ENCODE results near the gene ALG2. TPM values are rescaled to one million over a fixed set of nuclear protein-coding genes. Genes with fewer than 3 reads are reported as not detected.
"Not testable (repeated sequence)": the region's sequence is repeated elsewhere in the genome, so short reads cannot be mapped to it uniquely, and the experiment has no call there.

The ALG2 gene
- total RNA-seq, 1 donor from 2014 or later: 28.3 TPM

- DNase-seq (ENCODE audit: low read depth): peak; percentile 41
Observed at GRCh38 chr9:99239341-99240060, 17.8 kb upstream of the ALG2 start.

GRCh38 chr9:99238331-99238730 is 16.6 kb upstream of the ALG2 start:
- DNase-seq (ENCODE audit: low read depth): no peak

- DNase-seq (ENCODE audit: low read depth): not testable (repeated sequence)
Observed at GRCh38 chr9:99237849-99238248, 16.1 kb upstream of the ALG2 start.

- DNase-seq (ENCODE audit: low read depth): no peak
Observed at GRCh38 chr9:99237356-99237755, 15.6 kb upstream of the ALG2 start.

- DNase-seq (ENCODE audit: low read depth): peak; percentile 53
Observed at GRCh38 chr9:99235926-99236634, 14.3 kb upstream of the ALG2 start.

GRCh38 chr9:99235069-99235468 is 13.3 kb upstream of the ALG2 start:
- DNase-seq (ENCODE audit: low read depth): no peak

- DNase-seq (ENCODE audit: low read depth): no peak
Observed at GRCh38 chr9:99234618-99235017, 12.9 kb upstream of the ALG2 start.

GRCh38 chr9:99231711-99232110 is 10.0 kb upstream of the ALG2 start:
- DNase-seq (ENCODE audit: low read depth): peak; percentile 38

GRCh38 chr9:99230206-99230605 is 8.5 kb upstream of the ALG2 start:
- DNase-seq (ENCODE audit: low read depth): no peak

- DNase-seq (ENCODE audit: low read depth): no peak
Observed at GRCh38 chr9:99226054-99226453, 4.3 kb upstream of the ALG2 start.

- no peak for DNase-seq (ENCODE audit: low read depth)
Observed at GRCh38 chr9:99224445-99224844, 2.7 kb upstream of the ALG2 start.

- no peak for DNase-seq (ENCODE audit: low read depth)
Observed at GRCh38 chr9:99222416-99223270, 901 bp upstream of the ALG2 start.

- DNase-seq (ENCODE audit: low read depth): no peak
Observed at GRCh38 chr9:99221266-99221620, 499 bp downstream of the ALG2 start.

GRCh38 chr9:99220011-99220410 is 1.7 kb downstream of the ALG2 start:
- no peak for DNase-seq (ENCODE audit: low read depth)

- DNase-seq (ENCODE audit: low read depth): no peak
Observed at GRCh38 chr9:99216073-99216472, 5.7 kb downstream of the ALG2 start.

- no peak for DNase-seq (ENCODE audit: low read depth)
Observed at GRCh38 chr9:99213197-99213596, 8.5 kb downstream of the ALG2 start.

- DNase-seq (ENCODE audit: low read depth): no peak
Observed at GRCh38 chr9:99211746-99212145, 10.0 kb downstream of the ALG2 start.

GRCh38 chr9:99210572-99210971 is 11.2 kb downstream of the ALG2 start:
- DNase-seq (ENCODE audit: low read depth): no peak

GRCh38 chr9:99201603-99202002 is 20.1 kb downstream of the ALG2 start:
- no peak for DNase-seq (ENCODE audit: low read depth)

- DNase-seq (ENCODE audit: low read depth): no peak
Observed at GRCh38 chr9:99199938-99200539, 21.7 kb downstream of the ALG2 start.

GRCh38 chr9:99197987-99198386 is 23.8 kb downstream of the ALG2 start:
- no peak for DNase-seq (ENCODE audit: low read depth)

Data from myocyte (in vitro differentiated cells).